Left lung (tissue), 10 donors: ENCODE data around the gene KIF26A. TPM values are rescaled to one million over a fixed set of nuclear protein-coding genes. Genes with fewer than 3 reads are reported as not detected.
A peak's percentile ranks its signal among the peaks of the same experiment; 100 is the strongest.

Experiments
- ATAC-seq: fragments of 200-7000 bp; cut with Tn5 transposase; one replicate; pipeline ENCODE4 v1.9.1; 2020; ENCODE audit warnings: moderate library complexity
- DNase-seq, 4 donors: peaks; one replicate each; pipeline ENCODE4 v3.0.0-alpha.2; 2013 to 2020
- H3K27ac ChIP-seq, 2 donors: fragments of 200-600 bp; sonication (generic) in 1 of 2; one replicate each; pipeline versions ENCODE4 v1.5.0 to v1.8.0; 2020 to 2021
- H3K27me3 ChIP-seq, 2 donors: fragments of 200-600 bp; sonication (generic) in 1 of 2; one replicate each; pipeline versions ENCODE4 v1.5.0 to v1.8.0; 2020 to 2021
- H3K36me3 ChIP-seq, 2 donors: fragments of 200-600 bp; sonication (generic) in 1 of 2; one replicate each; pipeline versions ENCODE4 v1.5.0 to v1.8.0; 2020 to 2021
- H3K4me1 ChIP-seq, 2 donors: fragments of 200-600 bp; one replicate each; pipeline ENCODE4 v1.8.0; 2021
- H3K4me3 ChIP-seq, 2 donors: fragments of 200-600 bp; sonication (generic) in 1 of 2; one replicate each; pipeline versions ENCODE4 v1.5.0 to v1.8.0; 2020 to 2021; ENCODE audit warnings: mild to moderate bottlenecking in 1 of 2
- H3K9me3 ChIP-seq, 2 donors: fragments of 200-600 bp; sonication (generic) in 1 of 2; one replicate each; pipeline versions ENCODE4 v1.5.0 to v1.8.0; 2020 to 2021
- CTCF ChIP-seq, 2 donors: fragments of 200-600 bp; sonication (generic) in 1 of 2; IDR thresholded peaks; one replicate each; pipeline versions ENCODE4 v1.5.0 to v1.8.0; 2021; ENCODE audit warnings: antibody characterized with exemption in 2 of 2
- intact Hi-C, 2 donors: fragments of 100-400 bp; cut with DNase I; formaldehyde crosslinking; loops; one replicate each; pipeline versions ENCODE4 v1.11.2 to v1.14.2; 2022
- polyA plus RNA-seq, 6 donors: library from polyadenylated mRNA; unstranded; fragments of 120-200 nt; gene quantifications; one replicate each; pipeline ENCODE4 v1.2.1, GENCODE V29; 2013; ENCODE audit not compliant: insufficient read length in 6 of 6
- total RNA-seq, 2 donors: library from RNA; stranded (reverse); fragmentation: NEBNext Ultra II Directional; extraction: Animal tissue kit (Norgen Biotek cat#: 25700); gene quantifications; one replicate each; pipeline ENCODE4 v1.2.1, GENCODE V29; 2021
- donor health status: DM: no; HTN: yes; CAD: no.
- donor health status: DM: no; HTN: no; CAD: no.

Gene KIF26A
- total and polyA plus RNA-seq, 8 donors = 4.5 to 25.5 (median 14.4) TPM

- H3K9me3 ChIP-seq = no peaks in the 10 kb centered on the region
- peaks cover 0 to 49% of the 10 kb centered on the region in 2 donors for H3K27me3 ChIP-seq
- ATAC-seq = no peak
- no peak overlapping the region for H3K27ac ChIP-seq
- H3K4me3 ChIP-seq = no peak overlapping the region
- intact Hi-C loops = no loop called here
- DNase-seq = peak in 1 of 4 donors; percentile 64
- H3K36me3 ChIP-seq = no peaks in the 10 kb centered on the region
- H3K4me1 ChIP-seq = peaks cover 0 to 8% of the 10 kb centered on the region in 2 donors
- no peak for TF ChIP-seq CTCF (IDR thresholded peaks at IDR 0.05)
Measured at GRCh38 chr14:104092931-104093365, 45.4 kb upstream of the KIF26A start.

- Histone ChIP-seq H3K9me3 (no peaks in the 10 kb centered on the region), H3K27me3 (peaks cover 0 to 46% of the 10 kb centered on the region in 2 donors), H3K4me3 (no peak overlapping the region), H3K36me3 (no peaks in the 10 kb centered on the region), H3K4me1 (peaks cover 0 to 8% of the 10 kb centered on the region in 2 donors), H3K27ac (no peak overlapping the region)
- no peak for TF ChIP-seq CTCF (IDR thresholded peaks at IDR 0.05)
- ATAC-seq (peak; percentile 29), DNase-seq (peak in 1 of 4 donors; percentile 71)
- intact Hi-C loops = no loop called here
Measured at GRCh38 chr14:104093366-104094055, 44.9 kb upstream of the KIF26A start.

- peaks cover 0 to 8% of the 10 kb centered on the region in 2 donors for H3K4me1 ChIP-seq
- ATAC-seq (no peak), DNase-seq (no peak)
- no peak overlapping the region for H3K27ac ChIP-seq
- H3K9me3 ChIP-seq = no peaks in the 10 kb centered on the region
- H3K27me3 ChIP-seq = peaks cover 0 to 46% of the 10 kb centered on the region in 2 donors
- H3K36me3 ChIP-seq = no peaks in the 10 kb centered on the region
- intact Hi-C loops = no loop called here
- TF ChIP-seq CTCF (IDR thresholded peaks at IDR 0.05) = no peak
- no peak overlapping the region for H3K4me3 ChIP-seq
Measured at GRCh38 chr14:104094056-104094708, 44.2 kb upstream of the KIF26A start.

GRCh38 chr14:104094709-104095425 is 43.5 kb upstream of the KIF26A start:
- Histone ChIP-seq H3K27ac (no peak overlapping the region), H3K4me3 (no peak overlapping the region), H3K4me1 (peaks cover 0 to 8% of the 10 kb centered on the region in 2 donors), H3K27me3 (peaks cover 0 to 46% of the 10 kb centered on the region in 2 donors), H3K9me3 (no peaks in the 10 kb centered on the region), H3K36me3 (no peaks in the 10 kb centered on the region)
- peak; percentile 86 to 93 for TF ChIP-seq CTCF (IDR thresholded peaks at IDR 0.05)
- intact Hi-C loops = no loop called here
- ATAC-seq (peak; percentile 90), DNase-seq (peak in 3 of 4 donors; percentile 53 to 92 (median 71))
